Cardiac muscle cell (in vitro differentiated cells and primary cell): Measurements from ENCODE around the gene DGKB. TPM values are rescaled to one million over a fixed set of nuclear protein-coding genes. Genes with fewer than 3 reads are reported as not detected.

ENCODE experiments used
- DNase-seq, 2 donors: peaks; one replicate each; pipeline versions ENCODE4 v3.0.0 to v3.0.0-alpha.2; 2010 to 2017; ENCODE audit warnings: low read depth in 1 of 2, low spot score in 1 of 2
- H3K27ac ChIP-seq: fragments of 200-600 bp; sonication (generic); 2 replicates; pipeline ENCODE4 v1.5.1; 2016
- H3K27me3 ChIP-seq: fragments of 200-600 bp; sonication (generic); 2 replicates; pipeline ENCODE4 v1.6.0; 2016; ENCODE audit warnings: control low read depth
- H3K36me3 ChIP-seq: fragments of 200-600 bp; sonication (generic); 2 replicates; pipeline ENCODE4 v1.5.1; 2016; ENCODE audit warnings: control low read depth
- H3K4me1 ChIP-seq: fragments of 200-600 bp; sonication (generic); 2 replicates; pipeline ENCODE4 v1.8.1; 2017; ENCODE audit warnings: low read depth, mild to moderate bottlenecking, mixed run types
- H3K4me3 ChIP-seq: fragments of 200-600 bp; sonication (generic); 2 replicates; pipeline ENCODE4 v1.5.1; 2016; ENCODE audit warnings: mild to moderate bottlenecking
- H3K9me3 ChIP-seq: fragments of 200-600 bp; sonication (generic); 2 replicates; pipeline ENCODE4 v1.5.1; 2017; ENCODE audit warnings: low read depth, mild to moderate bottlenecking, control low read depth
- CTCF ChIP-seq: IDR thresholded peaks from 2 replicates; pipeline ENCODE4 v1.5.1; 2012; ENCODE audit warnings: low read depth, mild to moderate bottlenecking, low read length
- polyA plus RNA-seq: library from polyadenylated mRNA; unstranded; fragments of >200 nt; fragmentation: Nextera tagmentation; extraction: Ambion mirVana; gene quantifications from 2 replicates; pipeline ENCODE4 v1.2.1, GENCODE V29; 2016
- total RNA-seq: library from RNA; depleted of rRNA; stranded (reverse); fragments of >200 nt; gene quantifications from 2 replicates; pipeline ENCODE4 v1.2.3, GENCODE V29; 2016

DGKB gene
- total and polyA plus RNA-seq, 2 experiments from 2014 or later = 0.07 to 0.86 TPM

DNA sequence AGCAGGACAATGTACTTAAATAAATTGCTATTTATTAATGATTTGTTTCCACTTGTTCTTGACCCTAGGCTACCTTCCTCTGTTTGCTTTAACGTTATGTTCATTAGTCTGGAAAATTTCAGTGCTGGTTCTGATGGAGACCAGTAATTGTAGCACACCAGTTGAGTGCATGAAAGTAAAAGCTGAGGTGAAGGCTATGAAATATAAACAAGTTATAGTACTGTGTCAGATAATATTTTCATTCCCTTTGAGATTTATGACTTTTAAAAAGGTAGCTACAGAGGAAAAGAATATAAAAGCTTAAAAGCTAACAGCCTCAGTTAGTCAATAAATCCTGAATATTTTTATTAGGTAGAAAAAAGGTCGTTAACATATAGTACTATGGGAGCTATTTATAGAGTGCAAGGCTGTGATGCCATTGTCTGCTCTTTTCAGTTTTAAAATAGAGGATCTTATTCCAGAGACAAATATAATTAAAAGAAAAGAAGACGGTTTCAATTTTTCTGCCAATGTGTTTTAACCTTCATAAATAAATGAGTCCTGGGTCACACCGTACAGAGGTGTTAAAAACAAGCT, 561.3 kb downstream of the DGKB start:
- DNase-seq = no peak
- no peak overlapping the region for H3K27ac ChIP-seq

GRCh38 chr7:14340393-14341074, 562.0 kb downstream of the DGKB start:
- no peak overlapping the region for H3K4me3 ChIP-seq

More for the DNA sequence above, 561.3 kb downstream of the DGKB start:
- Histone ChIP-seq H3K4me3 (no peak overlapping the region), H3K4me1 (peaks cover 15% of the 10 kb centered on the region), H3K36me3 (no peaks in the 10 kb centered on the region), H3K27me3 (no peaks in the 10 kb centered on the region), H3K9me3 (no peaks in the 10 kb centered on the region)
- TF ChIP-seq CTCF = no peak

DNA sequence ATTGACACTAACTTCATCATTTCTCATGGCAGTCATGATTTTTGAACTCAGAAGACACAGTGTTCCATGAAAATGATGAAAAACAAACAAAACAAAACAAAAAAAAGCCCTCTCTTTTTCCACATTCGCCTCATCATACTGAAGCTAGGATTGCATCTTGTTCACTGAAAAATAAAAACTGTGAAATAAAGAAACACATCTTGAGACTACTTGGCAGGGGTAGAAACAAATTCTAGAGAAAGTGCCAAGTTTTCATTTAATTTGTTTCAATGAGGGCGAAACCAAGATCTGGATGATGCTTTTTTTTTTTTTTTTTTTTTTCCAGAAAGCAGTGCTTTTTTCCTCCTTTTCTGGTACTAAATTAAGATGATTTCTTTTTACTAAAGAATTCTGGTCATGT, 562.7 kb downstream of the DGKB start:
- H3K36me3 ChIP-seq = no peaks in the 10 kb centered on the region
- no peak for DNase-seq
- no peaks in the 10 kb centered on the region for H3K27me3 ChIP-seq
- H3K4me3 ChIP-seq = no peak overlapping the region
- H3K27ac ChIP-seq = no peak overlapping the region
- no peak for TF ChIP-seq CTCF
- H3K4me1 ChIP-seq = peaks cover 15% of the 10 kb centered on the region
- no peaks in the 10 kb centered on the region for H3K9me3 ChIP-seq

More at GRCh38 chr7:14340393-14341074, 562.0 kb downstream of the DGKB start:
- H3K4me1 ChIP-seq = peaks cover 15% of the 10 kb centered on the region
- no peaks in the 10 kb centered on the region for H3K9me3 ChIP-seq
- TF ChIP-seq CTCF = no peak
- DNase-seq = no peak
- H3K27me3 ChIP-seq = no peaks in the 10 kb centered on the region
- peak overlapping the region; percentile 23 for H3K27ac ChIP-seq
- no peaks in the 10 kb centered on the region for H3K36me3 ChIP-seq

DNA sequence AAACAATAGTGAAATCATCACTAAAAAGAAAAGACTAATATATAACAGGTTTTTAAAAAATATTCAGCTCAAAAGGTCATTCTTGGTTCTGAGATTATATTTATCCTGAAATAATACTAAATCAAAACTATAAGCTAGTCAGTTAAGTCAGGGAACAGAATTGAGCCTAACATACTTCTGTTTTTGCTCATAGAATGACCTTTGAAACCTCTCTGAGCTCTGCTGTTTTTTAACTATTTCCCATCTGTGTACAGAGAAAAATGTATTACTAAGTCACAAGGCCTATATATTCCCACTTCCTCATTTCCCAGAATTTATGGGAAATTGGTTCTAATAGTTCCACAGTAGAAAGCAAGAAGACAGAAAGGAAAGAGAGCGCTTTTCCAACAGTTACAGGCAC, 566.3 kb downstream of the DGKB start:
- no peak for DNase-seq
- Histone ChIP-seq H3K4me3 (no peak overlapping the region), H3K36me3 (no peaks in the 10 kb centered on the region), H3K9me3 (no peaks in the 10 kb centered on the region), H3K27ac (peak overlapping the region; percentile 20), H3K4me1 (peaks cover 7% of the 10 kb centered on the region), H3K27me3 (no peaks in the 10 kb centered on the region)
- TF ChIP-seq CTCF = no peak

- Histone ChIP-seq H3K4me3 (no peak overlapping the region), H3K27ac (no peak overlapping the region), H3K36me3 (no peaks in the 10 kb centered on the region), H3K4me1 (no peaks in the 10 kb centered on the region), H3K27me3 (no peaks in the 10 kb centered on the region), H3K9me3 (no peaks in the 10 kb centered on the region)
- peak in 1 of 2 donors; percentile 77 for DNase-seq
- TF ChIP-seq CTCF = no peak
These were observed 570.4 kb downstream of the DGKB start for GRCh38 chr7:14332155-14332554.
